ENCODE data around the gene KIF20B.

Gene KIF20B, protein sequence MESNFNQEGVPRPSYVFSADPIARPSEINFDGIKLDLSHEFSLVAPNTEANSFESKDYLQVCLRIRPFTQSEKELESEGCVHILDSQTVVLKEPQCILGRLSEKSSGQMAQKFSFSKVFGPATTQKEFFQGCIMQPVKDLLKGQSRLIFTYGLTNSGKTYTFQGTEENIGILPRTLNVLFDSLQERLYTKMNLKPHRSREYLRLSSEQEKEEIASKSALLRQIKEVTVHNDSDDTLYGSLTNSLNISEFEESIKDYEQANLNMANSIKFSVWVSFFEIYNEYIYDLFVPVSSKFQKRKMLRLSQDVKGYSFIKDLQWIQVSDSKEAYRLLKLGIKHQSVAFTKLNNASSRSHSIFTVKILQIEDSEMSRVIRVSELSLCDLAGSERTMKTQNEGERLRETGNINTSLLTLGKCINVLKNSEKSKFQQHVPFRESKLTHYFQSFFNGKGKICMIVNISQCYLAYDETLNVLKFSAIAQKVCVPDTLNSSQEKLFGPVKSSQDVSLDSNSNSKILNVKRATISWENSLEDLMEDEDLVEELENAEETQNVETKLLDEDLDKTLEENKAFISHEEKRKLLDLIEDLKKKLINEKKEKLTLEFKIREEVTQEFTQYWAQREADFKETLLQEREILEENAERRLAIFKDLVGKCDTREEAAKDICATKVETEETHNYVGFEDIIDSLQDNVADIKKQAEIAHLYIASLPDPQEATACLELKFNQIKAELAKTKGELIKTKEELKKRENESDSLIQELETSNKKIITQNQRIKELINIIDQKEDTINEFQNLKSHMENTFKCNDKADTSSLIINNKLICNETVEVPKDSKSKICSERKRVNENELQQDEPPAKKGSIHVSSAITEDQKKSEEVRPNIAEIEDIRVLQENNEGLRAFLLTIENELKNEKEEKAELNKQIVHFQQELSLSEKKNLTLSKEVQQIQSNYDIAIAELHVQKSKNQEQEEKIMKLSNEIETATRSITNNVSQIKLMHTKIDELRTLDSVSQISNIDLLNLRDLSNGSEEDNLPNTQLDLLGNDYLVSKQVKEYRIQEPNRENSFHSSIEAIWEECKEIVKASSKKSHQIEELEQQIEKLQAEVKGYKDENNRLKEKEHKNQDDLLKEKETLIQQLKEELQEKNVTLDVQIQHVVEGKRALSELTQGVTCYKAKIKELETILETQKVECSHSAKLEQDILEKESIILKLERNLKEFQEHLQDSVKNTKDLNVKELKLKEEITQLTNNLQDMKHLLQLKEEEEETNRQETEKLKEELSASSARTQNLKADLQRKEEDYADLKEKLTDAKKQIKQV (N-terminal part only)

GRCh38 chr10:89701242-89702120, at the start of gene KIF20B:
KIF20B (plus strand) TSS chr10:89701590; CDS start chr10:89705295, 3,705 bp downstream.
- DNase-seq: peak; percentile 84 to 87

DNA sequence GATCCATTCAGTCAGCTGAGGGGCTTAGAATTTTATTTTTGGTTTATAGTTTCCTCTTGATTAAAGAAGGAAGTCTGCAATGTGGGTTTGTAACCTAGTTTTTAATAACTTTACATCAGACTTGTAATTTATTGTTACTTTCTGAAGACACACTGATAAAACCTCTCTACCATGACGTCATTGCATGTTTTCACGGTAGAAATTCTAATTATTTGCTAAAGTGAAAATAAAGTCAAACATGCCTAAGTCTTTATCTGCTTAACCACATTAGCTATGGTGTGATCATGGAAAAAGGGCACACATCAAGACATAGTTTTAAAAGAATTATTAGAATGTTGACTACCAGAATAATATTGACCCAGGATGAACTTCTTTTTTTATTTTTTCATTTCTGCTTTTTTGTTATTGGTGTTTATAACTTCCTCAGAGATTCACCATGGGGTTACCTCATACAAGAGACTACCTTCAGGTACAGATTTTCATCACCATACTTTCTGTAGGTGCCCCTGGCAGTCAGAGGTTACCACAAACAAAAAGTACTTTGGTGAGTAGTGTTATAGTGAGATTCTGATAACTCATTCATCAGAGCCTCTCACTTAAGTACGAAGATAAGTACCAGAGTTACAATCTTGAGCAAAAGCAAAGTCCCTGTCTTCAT, 49.3 kb upstream of the KIF20B start:
- DNase-seq: no peak

- DNase-seq: no peak
Measured at GRCh38 chr10:89652806-89653370, 48.5 kb upstream of the KIF20B start.

DNA sequence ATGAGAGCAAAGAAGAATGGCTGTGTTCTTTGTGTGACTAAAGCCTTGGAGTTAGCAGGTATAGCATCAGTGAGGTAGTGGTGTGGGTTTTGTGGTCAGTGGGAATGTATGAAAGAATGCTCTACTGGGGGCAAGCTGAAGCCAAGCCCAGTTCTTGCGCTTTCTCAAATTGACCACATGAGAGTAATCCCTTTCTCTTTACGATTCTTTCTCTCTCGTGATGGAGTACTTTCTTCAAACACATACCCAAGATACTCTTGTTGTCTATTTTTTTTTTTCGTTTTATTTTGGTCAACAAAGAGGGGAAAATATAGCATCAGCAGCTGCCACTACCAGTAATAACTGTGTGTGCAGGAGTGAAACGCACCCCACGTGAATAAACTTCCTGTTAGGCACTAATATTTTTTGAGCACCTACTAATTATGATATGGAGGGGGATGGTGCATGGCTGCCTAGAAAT, 48.0 kb upstream of the KIF20B start:
- no peak for DNase-seq

- no peak for DNase-seq
Measured at GRCh38 chr10:89655722-89656121, 45.7 kb upstream of the KIF20B start.

- no peak for DNase-seq
Measured at GRCh38 chr10:89657302-89657701, 44.1 kb upstream of the KIF20B start.

- no peak for DNase-seq
Measured at GRCh38 chr10:89659143-89660131, 42.0 kb upstream of the KIF20B start.

- DNase-seq: no peak
Measured at GRCh38 chr10:89662596-89662995, 38.8 kb upstream of the KIF20B start.

- no peak for DNase-seq
Measured at GRCh38 chr10:89663144-89663543, 38.2 kb upstream of the KIF20B start.

DNA sequence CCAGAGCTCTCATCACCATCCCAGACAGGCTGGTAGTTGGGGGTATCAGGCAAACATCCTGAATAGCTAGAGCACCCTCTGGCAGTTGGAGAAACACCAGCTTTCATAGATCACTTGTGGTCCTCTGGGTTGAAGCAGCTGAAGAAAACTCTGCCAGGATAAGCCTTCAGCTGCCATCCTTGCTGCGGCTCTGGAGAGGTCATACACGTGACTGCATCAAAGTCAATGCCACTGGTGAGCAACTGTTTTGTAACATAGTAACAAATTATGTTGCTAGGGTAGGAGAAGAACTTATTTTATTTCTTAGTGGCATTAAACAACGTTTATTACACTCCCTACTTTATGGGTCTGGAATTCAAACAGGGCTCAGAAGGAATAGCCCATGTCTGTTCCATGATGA, 37.2 kb upstream of the KIF20B start:
- DNase-seq: no peak

- no peak for DNase-seq
Measured at GRCh38 chr10:89665302-89665701, 36.1 kb upstream of the KIF20B start.

DNA sequence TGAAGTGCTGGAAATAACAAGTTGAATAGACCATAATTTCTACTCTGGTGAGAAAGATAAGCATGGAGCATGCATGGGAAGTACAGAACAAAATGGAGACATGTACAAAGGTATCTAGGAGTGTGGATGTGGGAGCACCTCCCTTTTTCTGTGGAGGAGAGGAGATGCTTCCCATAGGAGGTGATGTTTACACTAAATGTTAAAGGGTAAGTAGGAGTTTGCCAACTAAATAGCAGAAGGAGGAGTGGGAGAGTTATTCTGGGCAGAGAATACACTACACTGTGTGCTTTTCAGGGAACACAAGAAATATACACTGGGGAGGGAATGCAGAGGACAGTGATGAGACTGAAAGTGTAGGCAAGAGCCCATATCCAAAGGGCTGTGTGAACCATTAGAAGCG, 35.3 kb upstream of the KIF20B start:
- DNase-seq: no peak

- DNase-seq: no peak
Measured at GRCh38 chr10:89668386-89669071, 32.9 kb upstream of the KIF20B start.

DNA sequence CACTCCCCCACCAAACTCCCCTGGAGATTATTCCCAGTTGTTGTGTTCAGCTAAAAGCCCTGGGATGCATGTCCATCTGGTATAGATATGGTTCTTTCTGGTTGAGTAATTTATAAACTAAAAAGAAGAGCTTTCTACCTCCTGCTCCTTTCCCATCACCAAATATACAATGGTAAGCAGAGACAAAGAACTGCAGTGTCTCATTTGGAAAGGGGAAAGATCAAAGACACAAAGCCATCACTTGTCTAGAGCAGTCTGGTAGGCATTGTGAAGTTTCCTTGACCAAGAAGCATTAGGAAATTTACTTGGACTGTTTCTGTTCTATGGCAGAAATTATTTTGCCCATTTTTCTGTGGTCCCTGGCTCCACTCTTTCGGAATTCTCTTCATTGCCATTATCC, 31.4 kb upstream of the KIF20B start:
- no peak for DNase-seq

GRCh38 chr10:89670926-89671325, 30.5 kb upstream of the KIF20B start:
- DNase-seq: no peak

DNA sequence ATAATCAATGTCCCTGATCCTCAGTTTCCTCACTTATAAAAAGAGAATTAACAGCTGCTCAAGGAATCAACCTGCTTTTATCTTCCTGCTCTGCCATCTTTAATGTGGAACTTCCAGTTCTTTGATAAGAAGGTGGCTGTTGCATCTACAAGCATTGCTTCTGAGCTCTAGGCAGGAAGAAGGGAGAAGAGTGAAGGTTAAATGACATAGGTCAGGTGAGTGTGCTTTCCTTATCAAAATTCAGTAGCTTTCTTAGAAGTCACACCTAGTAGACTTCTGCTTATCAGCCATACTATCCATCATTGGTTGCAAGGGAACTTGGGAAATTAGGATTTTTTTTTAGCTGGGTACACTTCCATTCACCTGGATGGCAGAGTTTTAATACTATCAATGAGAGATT, 24.0 kb upstream of the KIF20B start:
- no peak for DNase-seq

GRCh38 chr10:89679986-89680385, 21.4 kb upstream of the KIF20B start:
- no peak for DNase-seq

DNA sequence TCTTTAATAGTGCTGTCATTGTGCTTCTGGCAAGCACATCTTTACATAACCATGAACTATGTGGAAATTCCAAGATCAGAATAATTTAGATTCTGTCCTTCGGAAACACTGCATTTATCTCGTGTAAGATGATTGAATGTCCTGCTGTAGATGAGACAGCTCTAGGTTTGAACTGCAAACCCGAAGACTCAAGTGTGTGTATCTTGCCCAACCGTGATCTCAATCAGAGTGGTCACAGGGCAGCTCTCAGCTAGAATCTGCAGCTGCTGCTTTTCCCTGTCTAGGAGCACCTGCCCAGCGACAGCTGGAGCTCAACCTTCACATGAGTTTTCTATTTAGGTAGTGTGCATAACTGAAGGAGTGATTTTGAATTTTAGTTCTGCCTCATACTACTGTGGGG, 17.5 kb upstream of the KIF20B start:
- DNase-seq: peak; percentile 62 to 76

DNA sequence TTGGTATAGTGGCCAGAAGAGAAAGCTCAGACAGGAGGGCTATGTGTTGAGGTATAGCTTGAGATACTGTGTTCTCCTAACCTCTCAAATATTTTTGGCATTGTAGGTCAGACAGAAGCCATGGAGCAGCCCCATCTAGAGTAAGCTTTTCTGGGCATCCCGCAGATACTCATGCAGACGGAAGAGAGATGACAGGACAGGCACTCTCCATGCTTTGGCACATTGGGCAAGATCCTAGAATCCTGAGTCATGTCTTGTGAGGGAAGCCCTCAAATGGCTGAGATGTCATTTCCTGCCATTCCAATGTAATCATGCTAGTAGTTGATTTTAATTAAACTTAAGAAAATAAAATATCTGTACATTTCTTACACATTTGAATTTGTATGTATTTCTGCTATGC, 16.8 kb upstream of the KIF20B start:
- DNase-seq: no peak
